Endothelial cell (in vitro differentiated cells): ENCODE results near the gene ATF7. TPM values are rescaled to one million over a fixed set of nuclear protein-coding genes. Genes with fewer than 3 reads are reported as not detected.

Experiments used
- DNase-seq: peaks from one replicate; pipeline ENCODE4 v3.0.0; 2021; ENCODE audit warnings: low spot score
- H3K27ac Mint-ChIP-seq: one replicate; pipeline ENCODE4 v1.8.0; 2021; ENCODE audit warnings: mixed read lengths, inconsistent platforms; ENCODE audit not compliant: unreplicated experiment
- H3K27me3 Mint-ChIP-seq: one replicate; pipeline ENCODE4 v1.8.0; 2021; ENCODE audit warnings: mild to moderate bottlenecking, moderate library complexity, mixed read lengths, inconsistent platforms; ENCODE audit not compliant: unreplicated experiment
- H3K36me3 Mint-ChIP-seq: one replicate; pipeline ENCODE4 v1.8.0; 2021; ENCODE audit warnings: mild to moderate bottlenecking, low read depth, mixed read lengths, inconsistent platforms; ENCODE audit not compliant: unreplicated experiment
- H3K4me1 Mint-ChIP-seq: one replicate; pipeline ENCODE4 v1.8.0; 2021; ENCODE audit warnings: mild to moderate bottlenecking, mixed read lengths, inconsistent platforms; ENCODE audit not compliant: unreplicated experiment
- H3K4me3 Mint-ChIP-seq: one replicate; pipeline ENCODE4 v1.8.0; 2021; ENCODE audit warnings: mild to moderate bottlenecking, mixed read lengths, inconsistent platforms; ENCODE audit not compliant: unreplicated experiment
- H3K9me3 Mint-ChIP-seq: one replicate; pipeline ENCODE4 v1.8.0; 2021; ENCODE audit warnings: mixed read lengths, inconsistent platforms; ENCODE audit not compliant: unreplicated experiment
- CTCF ChIP-seq: fragments of 200-600 bp; sonication (generic); IDR thresholded peaks from one replicate; pipeline ENCODE4 v1.5.0; 2021; ENCODE audit warnings: antibody characterized with exemption; ENCODE audit not compliant: unreplicated experiment
- total RNA-seq: library from RNA; stranded (reverse); fragmentation: NEBNext Ultra II Directional; extraction: Animal tissue kit (Norgen Biotek cat#: 25700); gene quantifications from one replicate; pipeline ENCODE4 v1.2.1, GENCODE V29; 2021; ENCODE audit not compliant: unreplicated experiment

Gene ATF7
- total RNA-seq, 1 donor from 2014 or later, result 63.3 TPM

DNA sequence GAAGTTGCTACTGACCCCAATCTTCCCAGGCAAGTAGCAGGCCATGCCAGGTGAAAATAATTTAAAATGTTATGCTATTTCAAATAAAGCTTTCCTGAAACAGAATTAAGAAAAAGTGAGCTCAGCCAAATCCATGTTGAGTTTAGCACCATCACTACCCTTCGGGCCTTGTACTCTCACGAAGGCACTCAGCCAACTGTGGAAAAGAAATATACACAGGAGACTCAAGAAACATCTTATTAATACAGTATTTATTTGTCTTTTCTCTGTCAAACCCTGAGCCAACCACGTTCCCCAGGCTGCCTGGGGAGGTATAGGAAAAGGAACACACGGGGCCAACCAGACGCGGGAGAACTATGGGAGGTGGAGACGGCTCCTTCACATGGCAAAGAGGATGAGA lies 38.8 kb upstream of the ATF7 start:
- Mint-ChIP-seq H3K4me3 (no peak overlapping the region), H3K27me3 (peaks cover 1% of the 10 kb centered on the region), H3K4me1 (peaks cover 3% of the 10 kb centered on the region), H3K27ac (no peak overlapping the region), H3K9me3 (no peaks in the 10 kb centered on the region), H3K36me3 (peaks cover 40% of the 10 kb centered on the region)
- no peak for TF ChIP-seq CTCF
- DNase-seq, result no peak

DNA sequence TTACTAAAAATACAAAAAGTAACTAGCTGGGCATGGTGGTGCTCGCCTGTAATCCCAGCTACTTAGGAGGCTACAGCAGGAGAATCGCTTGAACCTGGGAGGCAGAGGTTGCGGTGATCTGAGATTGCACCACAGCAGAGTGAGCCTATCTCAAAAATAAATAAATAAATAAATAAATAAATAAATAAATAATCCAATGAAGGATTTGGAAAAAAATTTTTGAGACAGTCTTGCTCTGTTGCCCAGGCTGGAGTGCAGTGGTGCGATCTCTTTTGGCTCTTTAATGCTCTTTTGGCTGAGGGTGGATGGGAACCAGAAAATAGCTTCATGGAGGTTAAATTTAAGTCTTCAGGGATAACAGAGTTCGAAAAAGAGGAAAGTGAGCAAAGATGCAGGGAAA lies 38.0 kb upstream of the ATF7 start:
- H3K9me3 Mint-ChIP-seq, result no peaks in the 10 kb centered on the region
- no peak for DNase-seq
- peak overlapping the region; percentile 10 for H3K4me3 Mint-ChIP-seq
- H3K36me3 Mint-ChIP-seq, result peaks cover 33% of the 10 kb centered on the region
- peaks cover 1% of the 10 kb centered on the region for H3K27me3 Mint-ChIP-seq
- TF ChIP-seq CTCF, result no peak
- H3K27ac Mint-ChIP-seq, result no peak overlapping the region
- peaks cover 10% of the 10 kb centered on the region for H3K4me1 Mint-ChIP-seq

- DNase-seq, result no peak
- Mint-ChIP-seq H3K4me1 (peaks cover 18% of the 10 kb centered on the region), H3K27ac (peak overlapping the region; percentile 86), H3K9me3 (no peaks in the 10 kb centered on the region), H3K36me3 (peaks cover 24% of the 10 kb centered on the region), H3K27me3 (peaks cover 1% of the 10 kb centered on the region), H3K4me3 (no peak overlapping the region)
- TF ChIP-seq CTCF, result no peak
Observed at GRCh38 chr12:53660041-53660440, 33.9 kb upstream of the ATF7 start.

DNA sequence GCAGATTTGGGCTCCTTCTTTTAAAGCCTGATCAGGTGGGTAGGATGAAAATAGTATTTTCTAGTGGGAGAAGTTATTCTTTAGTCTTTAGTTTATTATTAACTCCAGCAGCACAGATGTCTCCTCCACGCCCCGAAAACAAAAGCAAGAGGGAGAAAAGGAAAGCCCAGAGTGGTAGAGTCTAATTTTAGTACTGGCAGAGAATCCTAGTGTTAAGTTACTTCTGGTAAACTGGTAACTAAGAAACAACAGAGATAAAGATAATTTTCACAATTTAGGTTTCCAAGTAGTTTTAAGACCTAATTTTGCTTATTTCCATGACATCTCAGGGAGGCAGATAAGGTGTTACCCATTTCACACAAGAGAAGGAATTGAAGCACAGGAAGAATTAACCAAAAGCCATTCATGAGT lies 33.4 kb upstream of the ATF7 start:
- H3K36me3 Mint-ChIP-seq, result peaks cover 21% of the 10 kb centered on the region
- TF ChIP-seq CTCF, result no peak
- peaks cover 18% of the 10 kb centered on the region for H3K4me1 Mint-ChIP-seq
- no peak for DNase-seq
- H3K27ac Mint-ChIP-seq, result peak overlapping the region; percentile 86
- no peaks in the 10 kb centered on the region for H3K9me3 Mint-ChIP-seq
- peaks cover under 1% of the 10 kb centered on the region for H3K27me3 Mint-ChIP-seq
- no peak overlapping the region for H3K4me3 Mint-ChIP-seq

DNA sequence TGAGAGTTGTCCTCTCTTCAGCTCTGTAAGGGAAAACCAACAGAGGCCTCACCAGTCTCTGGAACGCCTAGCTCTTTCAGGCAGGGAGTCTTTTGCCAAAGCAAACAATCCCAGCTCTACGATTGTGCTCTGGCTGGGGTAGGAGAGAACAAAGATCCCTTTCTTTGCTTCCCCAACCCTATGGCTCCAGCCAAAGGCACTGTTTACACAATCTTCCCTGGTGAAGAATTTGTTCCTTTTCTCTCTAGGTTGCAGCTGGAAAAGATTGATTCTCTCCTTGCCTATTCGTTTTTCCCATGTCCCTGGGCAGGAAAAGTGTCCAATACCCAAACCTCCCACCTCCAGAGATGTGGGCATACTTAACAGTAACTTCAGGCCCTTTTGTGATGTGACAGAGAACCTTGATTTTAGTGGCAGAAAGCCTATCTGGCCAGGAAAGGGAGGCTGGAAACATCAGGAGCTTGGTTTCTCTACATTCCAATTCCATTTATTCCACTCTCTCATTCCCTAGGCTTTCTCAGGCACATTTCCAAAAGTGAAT lies 32.9 kb upstream of the ATF7 start:
- Mint-ChIP-seq H3K4me1 (peaks cover 18% of the 10 kb centered on the region), H3K4me3 (no peak overlapping the region), H3K36me3 (peaks cover 17% of the 10 kb centered on the region), H3K9me3 (no peaks in the 10 kb centered on the region), H3K27ac (peak overlapping the region; percentile 86), H3K27me3 (no peaks in the 10 kb centered on the region)
- DNase-seq, result no peak
- no peak for TF ChIP-seq CTCF
